K562 (cell line): ENCODE results near the gene ZNF280C. TPM values are rescaled to one million over a fixed set of nuclear protein-coding genes. Genes with fewer than 3 reads are reported as not detected.

Source experiments
- ATAC-seq: fragments of 200-7000 bp; cut with Tn5 transposase; 3 replicates; pipeline ENCODE4 v1.9.1; 2020; ENCODE audit warnings: moderate library complexity
- BruUV-seq: library from RNA; stranded (reverse); fragments of 400-500 nt; replicated peaks from 2 replicates; lab custom pipeline; 2021; lab: Mats Ljungman, UMichigan
- CTCF ChIA-PET: fragments of 300-600 bp; formaldehyde crosslinking; extraction: SDS; loops from one replicate; lab custom pipeline; 2021; ENCODE audit warnings: low intra/inter-chr PET ratio; lab: Yijun Ruan, JAX
- POLR2A ChIA-PET: fragments of 300-600, 350-650 bp; sonication (Branson Sonifier 250); formaldehyde crosslinking; extraction: SDS; loops from one replicate; lab custom pipeline; 2021; ENCODE audit warnings: antibody characterized with exemption, inconsistent platforms; lab: Yijun Ruan, JAX
- DNase-seq, 4 experiments: peaks; one replicate each; pipeline versions ENCODE4 v3.0.0 to v3.0.0-alpha.2; 2011 to 2018; ENCODE audit warnings: low spot score in 3 of 4, mixed read lengths in 3 of 4; ENCODE audit errors: extremely low read depth in 1 of 4
- FAIRE-seq: peaks from 2 replicates; lab custom pipeline; 2011; peaks lifted over from hg19 to GRCh38; lab: Jason Lieb, UNC
- H2AFZ ChIP-seq: 2 replicates; pipeline ENCODE4 v1.6.0; 2011; ENCODE audit warnings: low read depth, low read length, control low read depth, inconsistent platforms
- H3K27ac ChIP-seq: fragments of 200-600 bp; 3 replicates; pipeline ENCODE4 v1.8.0; 2011; ENCODE audit warnings: low read depth, mild to moderate bottlenecking, control low read depth, inconsistent platforms, low read length, moderate library complexity, mixed read lengths; ENCODE audit errors: extremely low read depth
- H3K27me3 ChIP-seq, 2 experiments: fragments of 300-600 bp in 1 of 2; 2 replicates in 1 of 2; 3 replicates in 1 of 2; pipeline versions ENCODE4 v1.6.0 to v1.8.0; 2011; ENCODE audit warnings: inconsistent platforms in 2 of 2, low read length in 2 of 2, mild to moderate bottlenecking in 1 of 2, mixed read lengths in 1 of 2, moderate library complexity in 1 of 2; ENCODE audit not compliant: control insufficient read depth in 2 of 2, insufficient read depth in 2 of 2
- H3K36me3 ChIP-seq: fragments of 300-600 bp; 3 replicates; pipeline ENCODE4 v1.8.0; 2011; ENCODE audit warnings: mild to moderate bottlenecking, low read length, inconsistent platforms; ENCODE audit not compliant: control insufficient read depth, insufficient read depth
- H3K4me1 ChIP-seq, 2 experiments: fragments of 200-600 bp in 1 of 2; replicated peaks in 1 of 2; 2 replicates in 1 of 2; 3 replicates in 1 of 2; pipeline versions ENCODE4 v1.5.1 to v1.8.0; 2011; ENCODE audit warnings: inconsistent platforms in 2 of 2, low read length in 2 of 2, mild to moderate bottlenecking in 1 of 2, mixed read lengths in 1 of 2, moderate library complexity in 1 of 2; ENCODE audit not compliant: control insufficient read depth in 2 of 2, insufficient read depth in 2 of 2
- H3K4me2 ChIP-seq: 2 replicates; pipeline ENCODE4 v1.6.1; 2011; ENCODE audit warnings: low read length, control low read depth, inconsistent platforms, mixed read lengths; ENCODE audit not compliant: insufficient read depth
- H3K4me3 ChIP-seq: fragments of 200-600 bp; sonication (generic), shearing (Covaris generic); 2 replicates; pipeline ENCODE4 v1.5.1; 2016; ENCODE audit warnings: control low read depth, inconsistent platforms
- H3K79me2 ChIP-seq: fragments of 200-600 bp; 3 replicates; pipeline ENCODE4 v1.8.0; 2011; ENCODE audit warnings: low read length, inconsistent platforms; ENCODE audit not compliant: control insufficient read depth, insufficient read depth
- H3K9ac ChIP-seq, 2 experiments: 2 replicates each; pipeline versions ENCODE4 v1.6.0 to v1.6.1; 2011; ENCODE audit warnings: low read depth in 2 of 2, low read length in 2 of 2, control low read depth in 1 of 2, inconsistent platforms in 1 of 2, mild to moderate bottlenecking in 1 of 2, mixed read lengths in 1 of 2; ENCODE audit not compliant: insufficient read depth in 1 of 2
- H3K9me1 ChIP-seq: one replicate; pipeline ENCODE4 v1.6.0; 2011; ENCODE audit warnings: inconsistent platforms, mild to moderate bottlenecking, low read length, moderate library complexity; ENCODE audit not compliant: control insufficient read depth, insufficient read depth
- H3K9me3 ChIP-seq: replicated peaks from 2 replicates; pipeline ENCODE4 v1.5.1; 2011; ENCODE audit warnings: low read depth, low read length, inconsistent platforms; ENCODE audit not compliant: control insufficient read depth, insufficient read depth
- H4K20me1 ChIP-seq: replicated peaks from 2 replicates; pipeline ENCODE4 v1.6.1; 2011; ENCODE audit warnings: low read length, inconsistent platforms, mixed read lengths; ENCODE audit not compliant: control insufficient read depth, insufficient read depth
- MEIS2 ChIP-seq: fragments of 450-650 bp; IDR thresholded peaks from 2 replicates; pipeline ENCODE4 v1.6.1; 2014; ENCODE audit warnings: mild to moderate bottlenecking; ENCODE audit not compliant: partially characterized antibody
- TEAD4 ChIP-seq, 2 experiments: sonication (generic) in 1 of 2; formaldehyde crosslinking in 1 of 2; IDR thresholded peaks; 2 replicates each; pipeline versions ENCODE4 v1.6.1 to v1.8.0; 2012 to 2022; ENCODE audit warnings: borderline replicate concordance in 1 of 2, inconsistent platforms in 1 of 2, low read length in 1 of 2, mild to moderate bottlenecking in 1 of 2, missing genetic modification reagents in 1 of 2
- TOE1 ChIP-seq, 2 experiments: fragments of 450-650 bp in 1 of 2; sonication (generic) in 1 of 2; formaldehyde crosslinking in 1 of 2; IDR thresholded peaks; 2 replicates each; pipeline versions ENCODE4 v1.7.1 to v1.8.0; 2016 to 2022; ENCODE audit warnings: borderline replicate concordance in 2 of 2, mild to moderate bottlenecking in 2 of 2, antibody characterized with exemption in 1 of 2, inconsistent platforms in 1 of 2, low read depth in 1 of 2, missing genetic modification reagents in 1 of 2, moderate library complexity in 1 of 2
- WGBS: fragments of 100-300 bp; shearing (Covaris generic); methylation state at CpG from one replicate; pipeline ENCODE4 v1.1.6; 2016; ENCODE audit warnings: low coverage, mixed read lengths; ENCODE audit not compliant: insufficient coverage; ENCODE audit errors: missing lambda C conversion rate; 5-methylcytosine and 5-hydroxymethylcytosine counted together
- in situ Hi-C: fragments of 300-500 bp; cut with MboI; formaldehyde crosslinking; loops from 4 replicates; pipeline ENCODE4 v1.15.0; 2018; ENCODE audit warnings: inconsistent platforms, mixed read lengths
- intact Hi-C: fragments of 100-400 bp; cut with micrococcal nuclease; formaldehyde crosslinking; loops from 2 replicates; pipeline ENCODE4 v1.14.2; 2022
- polyA plus RNA-seq, 8 experiments: library from polyadenylated mRNA; depleted of rRNA in 4 of 8; stranded (reverse) in 5 of 8; unstranded in 3 of 8; fragments of >200 nt; fragmentation: Nextera tagmentation in 2 of 8; fragmentation: Illumina TruSeq in 1 of 8; extraction: Ambion mirVana in 2 of 8; extraction: Trizol in 1 of 8; gene quantifications; 2 replicates each; pipeline versions ENCODE4 v1.2.1 to v1.2.3, GENCODE V29; 2011 to 2014; ENCODE audit warnings: inconsistent platforms in 1 of 8, missing spikeins in 1 of 8
- total RNA-seq, 7 experiments: library from RNA; depleted of rRNA in 6 of 7; stranded (reverse); fragments of >200 nt in 6 of 7; fragmentation: Illumina TruSeq in 2 of 7; extraction: Trizol in 2 of 7; gene quantifications; 2 replicates each; pipeline versions ENCODE4 v1.2.1 to v1.2.3, GENCODE V29; 2011 to 2021; ENCODE audit warnings: low replicate concordance in 1 of 7
- TF ChIP-seq, protein P1 (sequence below), 2 experiments: IDR thresholded peaks in 1 of 2; conservative IDR thresholded peaks in 1 of 2; 2 replicates each; pipeline ENCODE4 v1.6.1; 2016; ENCODE audit warnings: low read depth in 2 of 2, mild to moderate bottlenecking in 1 of 2, missing compliant biosample characterization in 1 of 2, missing genetic modification characterization in 1 of 2, moderate library complexity in 1 of 2
- TF ChIP-seq, protein P2 (sequence below): fragments of 450-650 bp; IDR thresholded peaks from 2 replicates; pipeline ENCODE4 v1.6.1; 2016

Gene ZNF280C
- total and polyA plus RNA-seq, 9 of the 15 experiments (the other 6 are each of a cell fraction or from before 2014, with no cell fraction given), result 1.6 to 8.3 (median 4.4) TPM

GRCh38 chrX:130196466-130196865, 72.2 kb downstream of the ZNF280C start:
- FAIRE-seq (no peak), DNase-seq (no peak), ATAC-seq (no peak)
- no peaks in the 10 kb centered on the region for H3K27me3 ChIP-seq
- H3K79me2 ChIP-seq, result no peaks in the 10 kb centered on the region
- no peaks in the 10 kb centered on the region for H3K9me3 ChIP-seq
- H4K20me1 ChIP-seq, result no peaks in the 10 kb centered on the region
- no peak overlapping the region for H2AFZ ChIP-seq
- in situ Hi-C loops, result no loop called here
- CTCF ChIA-PET, result no interaction called here
- POLR2A ChIA-PET, result no interaction called here
- TF ChIP-seq, protein P1, sequence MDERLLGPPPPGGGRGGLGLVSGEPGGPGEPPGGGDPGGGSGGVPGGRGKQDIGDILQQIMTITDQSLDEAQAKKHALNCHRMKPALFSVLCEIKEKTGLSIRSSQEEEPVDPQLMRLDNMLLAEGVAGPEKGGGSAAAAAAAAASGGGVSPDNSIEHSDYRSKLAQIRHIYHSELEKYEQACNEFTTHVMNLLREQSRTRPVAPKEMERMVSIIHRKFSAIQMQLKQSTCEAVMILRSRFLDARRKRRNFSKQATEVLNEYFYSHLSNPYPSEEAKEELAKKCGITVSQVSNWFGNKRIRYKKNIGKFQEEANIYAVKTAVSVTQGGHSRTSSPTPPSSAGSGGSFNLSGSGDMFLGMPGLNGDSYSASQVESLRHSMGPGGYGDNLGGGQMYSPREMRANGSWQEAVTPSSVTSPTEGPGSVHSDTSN (CRISPR knock-in tag; IDR thresholded peaks at IDR 0.05; ENCODE audit: low read depth), result no peak
- TF ChIP-seq, protein P1 (tag; conservative IDR thresholded peaks at IDR 0.05; ENCODE audit: low read depth), result peak; percentile 77
- TF ChIP-seq TEAD4 (IDR thresholded peaks at IDR 0.05; ENCODE audit: low read length) (peak; percentile 41; the same call in 1 of the 2 replicates), TEAD4 (CRISPR knock-in tag; IDR thresholded peaks at IDR 0.05; ENCODE audit: borderline replicate concordance) (no peak), MEIS2 (peak; percentile 92), TOE1 (IDR thresholded peaks at IDR 0.05; ENCODE audit: borderline replicate concordance) (no peak), TOE1 (CRISPR knock-in tag; IDR thresholded peaks at IDR 0.05; ENCODE audit: borderline replicate concordance, low read depth) (no peak)
- TF ChIP-seq, protein P2, sequence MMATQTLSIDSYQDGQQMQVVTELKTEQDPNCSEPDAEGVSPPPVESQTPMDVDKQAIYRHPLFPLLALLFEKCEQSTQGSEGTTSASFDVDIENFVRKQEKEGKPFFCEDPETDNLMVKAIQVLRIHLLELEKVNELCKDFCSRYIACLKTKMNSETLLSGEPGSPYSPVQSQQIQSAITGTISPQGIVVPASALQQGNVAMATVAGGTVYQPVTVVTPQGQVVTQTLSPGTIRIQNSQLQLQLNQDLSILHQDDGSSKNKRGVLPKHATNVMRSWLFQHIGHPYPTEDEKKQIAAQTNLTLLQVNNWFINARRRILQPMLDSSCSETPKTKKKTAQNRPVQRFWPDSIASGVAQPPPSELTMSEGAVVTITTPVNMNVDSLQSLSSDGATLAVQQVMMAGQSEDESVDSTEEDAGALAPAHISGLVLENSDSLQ, result peak; percentile 48
- no peak overlapping the region for H3K27ac ChIP-seq
- H3K36me3 ChIP-seq, result no peaks in the 10 kb centered on the region
- no peak overlapping the region for H3K4me2 ChIP-seq
- no peak overlapping the region for H3K4me3 ChIP-seq
- H3K9ac ChIP-seq, result no peak overlapping the region
- intact Hi-C loops, result loop anchor here (10.0 kb wide), 1 partner anchor 1478 kb away; no protein-coding TSS in a partner anchor
- WGBS, result 25% methylated on average over 7 of the region's 7 CpGs
- H3K4me1 ChIP-seq, result peaks cover 0 to 8% of the 10 kb centered on the region in 2 experiments; a peak in 2 of 5 replicates
- BruUV-seq, result no TSS peak
- no peaks in the 10 kb centered on the region for H3K9me1 ChIP-seq
